HCT116 (cell line): ENCODE measurements around the gene ACTL7A. TPM values are rescaled to one million over a fixed set of nuclear protein-coding genes. Genes with fewer than 3 reads are reported as not detected.

ENCODE experiments used
- total RNA-seq: library from RNA; stranded (reverse); gene quantifications from one replicate; pipeline ENCODE4 v1.2.1, GENCODE V29; 2021; ENCODE audit not compliant: unreplicated experiment

The ACTL7A gene
- total RNA-seq, 1 experiment from 2014 or later: not detected

Other genes starting within 250 kb of the ACTL7A start
- gene ACTL7B, start 6.3 kb upstream of the ACTL7A start, total RNA-seq: not detected
- 28.8 TPM for gene ELP1, start 71.9 kb downstream of the ACTL7A start, total RNA-seq
- 13.4 TPM for gene ABITRAM, start 72.1 kb downstream of the ACTL7A start, total RNA-seq
- gene CTNNAL1, start 151.2 kb downstream of the ACTL7A start, total RNA-seq: 87.2 TPM